K562 (cell line): ENCODE measurements around the gene NAA80. TPM values are rescaled to one million over a fixed set of nuclear protein-coding genes. Genes with fewer than 3 reads are reported as not detected.

ENCODE experiments used
- CEBPG ChIP-seq, 3 experiments: fragments of 200-800 bp in 1 of 3; sonication (Bioruptor generic) in 1 of 3; sonication (generic) in 1 of 3; formaldehyde crosslinking in 1 of 3; IDR thresholded peaks in 2 of 3; conservative IDR thresholded peaks in 1 of 3; 2 replicates each; pipeline versions ENCODE4 v1.6.1 to v1.8.0; 2016 to 2022; ENCODE audit warnings: missing compliant biosample characterization in 2 of 3, missing genetic modification characterization in 2 of 3, mild to moderate bottlenecking in 1 of 3, missing genetic modification reagents in 1 of 3
- CREM ChIP-seq: IDR thresholded peaks from 2 replicates; pipeline ENCODE4 v1.6.1; 2014; ENCODE audit warnings: antibody characterized with exemption, low read depth
- DACH1 ChIP-seq: fragments of 450-650 bp; IDR thresholded peaks from 2 replicates; pipeline ENCODE4 v1.6.1; 2018; ENCODE audit not compliant: partially characterized antibody
- IRF9 ChIP-seq: fragments of 450-650 bp; IDR thresholded peaks from 2 replicates; pipeline ENCODE4 v1.6.1; 2016; ENCODE audit warnings: missing biosample characterization, missing genetic modification characterization
- KAT2B ChIP-seq: IDR thresholded peaks from one replicate; pipeline ENCODE4 v1.6.1; 2012; ENCODE audit warnings: low read depth, mild to moderate bottlenecking, control low read depth, inconsistent platforms, low read length, moderate library complexity
- MEF2D ChIP-seq: conservative IDR thresholded peaks from 2 replicates; pipeline ENCODE4 v1.6.1; 2016; ENCODE audit warnings: low read depth, missing genetic modification characterization, missing compliant biosample characterization
- RREB1 ChIP-seq: fragments of 250-450 bp; sonication (Bioruptor Pico); IDR thresholded peaks from 2 replicates; pipeline ENCODE4 v1.4.0; 2020
- RUNX1 ChIP-seq: sonication (generic); IDR thresholded peaks from 2 replicates; pipeline ENCODE4 v1.6.1; 2016; ENCODE audit warnings: antibody characterized with exemption, low read depth
- SIRT6 ChIP-seq: IDR thresholded peaks from one replicate; pipeline ENCODE4 v1.6.1; 2012; ENCODE audit warnings: low read depth, mild to moderate bottlenecking, control low read depth, inconsistent platforms, low read length, moderate library complexity
- STAG1 ChIP-seq: sonication (generic); formaldehyde crosslinking; IDR thresholded peaks from 2 replicates; pipeline ENCODE4 v1.5.0; 2020; ENCODE audit warnings: missing genetic modification reagents, borderline replicate concordance
- TCF15 ChIP-seq: fragments of 250-450 bp; sonication (Bioruptor Pico); IDR thresholded peaks from 2 replicates; pipeline ENCODE4 v1.8.0; 2022; ENCODE audit warnings: moderate library complexity, mild to moderate bottlenecking, inconsistent platforms
- ZNF121 ChIP-seq: sonication (generic); formaldehyde crosslinking; conservative IDR thresholded peaks from 2 replicates; pipeline ENCODE4 v1.8.0; 2022; ENCODE audit warnings: missing genetic modification reagents
- ZNF3 ChIP-seq: fragments of 250-450 bp; sonication (Bioruptor Pico); IDR thresholded peaks from 2 replicates; pipeline ENCODE4 v1.5.0; 2021; ENCODE audit warnings: mild to moderate bottlenecking, moderate library complexity
- ZNF717 ChIP-seq: fragments of 250-450 bp; sonication (Bioruptor Pico); IDR thresholded peaks from 2 replicates; pipeline ENCODE4 v1.5.0; 2021
- polyA plus RNA-seq, 8 experiments: library from polyadenylated mRNA; depleted of rRNA in 4 of 8; stranded (reverse) in 5 of 8; unstranded in 3 of 8; fragments of >200 nt; fragmentation: Nextera tagmentation in 2 of 8; fragmentation: Illumina TruSeq in 1 of 8; extraction: Ambion mirVana in 2 of 8; extraction: Trizol in 1 of 8; gene quantifications; 2 replicates each; pipeline versions ENCODE4 v1.2.1 to v1.2.3, GENCODE V29; 2011 to 2014; ENCODE audit warnings: inconsistent platforms in 1 of 8, missing spikeins in 1 of 8
- total RNA-seq, 7 experiments: library from RNA; depleted of rRNA in 6 of 7; stranded (reverse); fragments of >200 nt in 6 of 7; fragmentation: Illumina TruSeq in 2 of 7; extraction: Trizol in 2 of 7; gene quantifications; 2 replicates each; pipeline versions ENCODE4 v1.2.1 to v1.2.3, GENCODE V29; 2011 to 2021; ENCODE audit warnings: low replicate concordance in 1 of 7
- TF ChIP-seq, protein P1 (sequence below): fragments of 200-800 bp; sonication (Bioruptor generic); IDR thresholded peaks from 2 replicates; pipeline ENCODE4 v1.6.1; 2017; ENCODE audit warnings: missing genetic modification characterization, missing compliant biosample characterization
- TF ChIP-seq, protein P2 (sequence below): fragments of 450-650 bp; formaldehyde crosslinking; IDR thresholded peaks from 2 replicates; pipeline ENCODE4 v1.4.0; 2020; ENCODE audit warnings: mild to moderate bottlenecking, moderate library complexity

NAA80 gene
- total and polyA plus RNA-seq, 9 of the 15 experiments (the other 6 are each of a cell fraction or from before 2014, with no cell fraction given) = 0.82 to 24.0 (median 8.6) TPM

GRCh38 chr3:50292159-50293078 is 6.8 kb downstream of the NAA80 start, which contains the start of gene IFRD2 (continued):
- TF ChIP-seq ZNF3 (no peak), CEBPG (CRISPR knock-in tag; IDR thresholded peaks at IDR 0.05) (peak; percentile 61; the same call in 1 of the 2 replicates), CEBPG (tag; conservative IDR thresholded peaks at IDR 0.05 in 1 of 2, IDR thresholded peaks at IDR 0.05 in 1 of 2) (no peak), KAT2B (no peak), IRF9 (tag) (no peak), MEF2D (tag) (peak; percentile 56; the same call in 1 of the 2 replicates), RUNX1 (no peak), RREB1 (CRISPR knock-in tag) (no peak), DACH1 (no peak), CREM (peak; percentile 99), TCF15 (CRISPR knock-in tag) (no peak), SIRT6 (no peak), ZNF121 (CRISPR knock-in tag) (no peak), ZNF717 (CRISPR knock-in tag) (no peak), STAG1 (CRISPR knock-in tag) (no peak)
- TF ChIP-seq, protein P1, sequence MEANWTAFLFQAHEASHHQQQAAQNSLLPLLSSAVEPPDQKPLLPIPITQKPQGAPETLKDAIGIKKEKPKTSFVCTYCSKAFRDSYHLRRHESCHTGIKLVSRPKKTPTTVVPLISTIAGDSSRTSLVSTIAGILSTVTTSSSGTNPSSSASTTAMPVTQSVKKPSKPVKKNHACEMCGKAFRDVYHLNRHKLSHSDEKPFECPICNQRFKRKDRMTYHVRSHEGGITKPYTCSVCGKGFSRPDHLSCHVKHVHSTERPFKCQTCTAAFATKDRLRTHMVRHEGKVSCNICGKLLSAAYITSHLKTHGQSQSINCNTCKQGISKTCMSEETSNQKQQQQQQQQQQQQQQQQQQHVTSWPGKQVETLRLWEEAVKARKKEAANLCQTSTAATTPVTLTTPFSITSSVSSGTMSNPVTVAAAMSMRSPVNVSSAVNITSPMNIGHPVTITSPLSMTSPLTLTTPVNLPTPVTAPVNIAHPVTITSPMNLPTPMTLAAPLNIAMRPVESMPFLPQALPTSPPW (CRISPR knock-in tag) = peak; percentile 83
- TF ChIP-seq, protein P2, sequence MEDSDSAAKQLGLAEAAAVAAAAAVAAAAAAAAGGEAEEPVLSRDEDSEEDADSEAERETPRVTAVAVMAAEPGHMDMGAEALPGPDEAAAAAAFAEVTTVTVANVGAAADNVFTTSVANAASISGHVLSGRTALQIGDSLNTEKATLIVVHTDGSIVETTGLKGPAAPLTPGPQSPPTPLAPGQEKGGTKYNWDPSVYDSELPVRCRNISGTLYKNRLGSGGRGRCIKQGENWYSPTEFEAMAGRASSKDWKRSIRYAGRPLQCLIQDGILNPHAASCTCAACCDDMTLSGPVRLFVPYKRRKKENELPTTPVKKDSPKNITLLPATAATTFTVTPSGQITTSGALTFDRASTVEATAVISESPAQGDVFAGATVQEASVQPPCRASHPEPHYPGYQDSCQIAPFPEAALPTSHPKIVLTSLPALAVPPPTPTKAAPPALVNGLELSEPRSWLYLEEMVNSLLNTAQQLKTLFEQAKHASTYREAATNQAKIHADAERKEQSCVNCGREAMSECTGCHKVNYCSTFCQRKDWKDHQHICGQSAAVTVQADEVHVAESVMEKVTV (CRISPR knock-in tag) = no peak
